ENCODE data around the gene ATP8B4.
"Not testable (repeated sequence)": the region's sequence is repeated elsewhere in the genome, so short reads cannot be mapped to it uniquely, and the experiment has no call there.

ATP8B4 gene

DNA sequence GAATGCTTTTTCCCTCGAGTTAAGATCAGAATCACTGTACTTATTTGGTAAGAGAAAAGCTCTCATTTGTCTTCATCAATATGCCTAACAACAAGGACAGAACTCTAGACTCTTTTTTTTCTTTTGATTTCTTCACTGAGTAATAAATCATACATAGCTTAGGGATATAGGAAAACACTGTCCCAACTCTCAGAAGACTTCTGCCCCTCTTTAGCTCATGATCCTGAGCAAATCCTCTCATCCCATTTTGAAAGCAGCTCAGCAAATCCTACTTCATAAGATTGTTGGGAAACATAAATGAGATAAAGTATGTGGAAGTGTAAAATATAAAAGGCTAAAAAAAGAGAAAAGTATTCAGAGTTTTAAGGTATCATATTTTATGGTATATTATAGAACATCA lies 141.7 kb downstream of the ATP8B4 start:
- TF ChIP-seq, protein P1, sequence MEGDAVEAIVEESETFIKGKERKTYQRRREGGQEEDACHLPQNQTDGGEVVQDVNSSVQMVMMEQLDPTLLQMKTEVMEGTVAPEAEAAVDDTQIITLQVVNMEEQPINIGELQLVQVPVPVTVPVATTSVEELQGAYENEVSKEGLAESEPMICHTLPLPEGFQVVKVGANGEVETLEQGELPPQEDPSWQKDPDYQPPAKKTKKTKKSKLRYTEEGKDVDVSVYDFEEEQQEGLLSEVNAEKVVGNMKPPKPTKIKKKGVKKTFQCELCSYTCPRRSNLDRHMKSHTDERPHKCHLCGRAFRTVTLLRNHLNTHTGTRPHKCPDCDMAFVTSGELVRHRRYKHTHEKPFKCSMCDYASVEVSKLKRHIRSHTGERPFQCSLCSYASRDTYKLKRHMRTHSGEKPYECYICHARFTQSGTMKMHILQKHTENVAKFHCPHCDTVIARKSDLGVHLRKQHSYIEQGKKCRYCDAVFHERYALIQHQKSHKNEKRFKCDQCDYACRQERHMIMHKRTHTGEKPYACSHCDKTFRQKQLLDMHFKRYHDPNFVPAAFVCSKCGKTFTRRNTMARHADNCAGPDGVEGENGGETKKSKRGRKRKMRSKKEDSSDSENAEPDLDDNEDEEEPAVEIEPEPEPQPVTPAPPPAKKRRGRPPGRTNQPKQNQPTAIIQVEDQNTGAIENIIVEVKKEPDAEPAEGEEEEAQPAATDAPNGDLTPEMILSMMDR (conservative IDR thresholded peaks at IDR 0.05; ENCODE audit: low read depth, low read length) = no peak
- H3K4me3 ChIP-seq (ENCODE audit: low read depth, low read length) = no peak overlapping the region
- DNase-seq (ENCODE audit: low read depth) = no peak

DNA sequence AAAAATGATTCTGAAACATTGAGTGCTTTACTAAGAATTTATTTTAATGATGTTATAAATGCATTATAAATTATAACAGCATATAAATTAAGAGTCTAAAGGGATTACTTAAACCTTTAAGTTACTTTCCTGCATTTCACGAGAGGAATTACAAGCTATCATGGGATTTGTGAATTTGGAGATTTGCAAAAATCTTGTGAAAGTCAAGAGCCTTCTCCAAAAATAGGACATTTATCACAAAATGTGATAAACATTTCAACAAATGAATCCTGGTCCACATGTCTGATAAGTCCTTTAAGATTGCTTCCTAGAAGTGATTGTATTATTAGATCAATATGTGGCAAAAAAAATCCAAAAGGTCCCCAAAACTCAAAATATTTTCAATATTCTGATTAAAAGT lies 154.5 kb downstream of the ATP8B4 start:
- DNase-seq (ENCODE audit: low read depth) = no peak
- no peak overlapping the region for H3K4me3 ChIP-seq (ENCODE audit: low read depth, low read length)
- TF ChIP-seq, protein P1 (conservative IDR thresholded peaks at IDR 0.05; ENCODE audit: low read depth, low read length) = no peak

DNA sequence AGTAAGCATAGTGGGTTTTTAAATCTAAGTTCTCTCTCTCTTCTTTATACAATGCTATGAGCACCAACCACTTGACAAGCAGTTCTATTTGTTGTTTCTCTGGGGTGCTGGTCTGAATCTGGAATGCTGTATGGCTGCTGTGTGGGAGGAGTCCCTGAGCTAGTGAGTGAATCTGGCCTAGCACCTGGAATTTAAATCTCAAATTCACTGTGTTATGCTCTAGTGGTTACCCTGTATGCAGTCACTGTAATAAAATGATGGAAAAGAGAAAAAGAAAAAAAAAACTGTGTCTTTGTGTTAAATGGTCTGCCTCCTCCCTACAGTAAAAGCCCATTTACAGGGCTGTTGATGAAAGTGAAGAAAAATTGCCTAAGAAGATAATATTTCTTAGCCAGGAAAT lies 155.0 kb downstream of the ATP8B4 start:
- no peak for DNase-seq (ENCODE audit: low read depth)
- TF ChIP-seq, protein P1 (conservative IDR thresholded peaks at IDR 0.05; ENCODE audit: low read depth, low read length) = no peak
- no peak overlapping the region for H3K4me3 ChIP-seq (ENCODE audit: low read depth, low read length)

DNA sequence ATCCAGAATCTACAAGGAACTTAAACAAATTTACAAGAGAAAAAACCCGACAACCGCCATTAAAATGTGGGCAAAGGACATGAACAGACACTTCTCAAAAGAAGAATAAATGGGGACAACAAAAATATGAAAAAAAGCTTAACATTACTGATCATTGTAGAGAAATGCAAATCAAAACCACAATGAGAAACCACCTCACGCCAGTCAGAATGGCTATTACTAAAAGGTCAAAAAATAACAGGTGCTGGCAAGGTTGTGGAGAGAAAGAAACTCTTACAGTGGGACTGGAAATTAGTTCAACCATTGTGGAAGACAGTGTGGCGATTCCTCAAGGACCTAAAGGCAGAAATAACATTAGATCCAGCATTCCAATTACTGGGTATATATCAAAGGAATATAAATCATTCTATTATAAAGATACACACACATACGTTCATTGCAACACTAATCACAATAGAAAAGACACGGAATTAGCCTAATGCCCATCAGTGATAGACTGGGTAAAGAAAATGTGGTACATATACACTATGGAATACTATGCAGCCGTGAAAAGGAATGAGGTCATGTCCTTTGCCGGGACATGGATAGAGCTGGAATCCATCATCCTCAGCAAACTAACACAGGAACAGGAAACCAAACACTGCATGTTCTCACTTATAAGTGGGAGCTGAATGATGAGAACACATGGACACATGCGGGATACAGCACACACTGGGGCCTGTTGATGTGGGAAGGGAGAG lies 155.8 kb downstream of the ATP8B4 start:
- not testable (repeated sequence) for DNase-seq (ENCODE audit: low read depth); H3K4me3 ChIP-seq (ENCODE audit: low read depth, low read length)

DNA sequence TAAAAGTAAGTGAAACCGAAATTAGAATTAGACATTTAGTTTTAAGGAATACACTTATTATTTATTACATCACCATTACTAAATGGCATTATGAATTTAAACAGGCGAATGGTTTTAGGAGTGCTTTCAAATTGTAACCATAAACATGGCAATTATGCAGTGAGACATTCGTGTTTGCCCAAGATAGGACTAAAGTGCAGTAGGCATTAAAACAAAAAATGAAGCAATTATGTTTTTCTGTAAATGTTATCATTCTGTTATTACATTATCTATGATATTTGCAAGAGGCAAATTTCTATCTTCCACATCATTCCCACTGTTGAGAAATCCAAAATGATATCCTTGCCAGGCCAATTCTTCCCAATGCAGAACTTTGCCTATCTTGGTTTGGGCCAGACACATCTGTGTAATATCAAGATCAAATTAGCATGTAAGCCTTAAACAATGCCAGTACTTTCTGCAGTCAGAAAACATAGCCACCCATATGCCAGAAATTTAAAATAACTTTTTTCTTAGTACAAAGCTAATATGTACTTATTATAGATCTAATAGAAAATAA lies 156.9 kb downstream of the ATP8B4 start:
- TF ChIP-seq, protein P1 (conservative IDR thresholded peaks at IDR 0.05; ENCODE audit: low read depth, low read length) = no peak
- no peak overlapping the region for H3K4me3 ChIP-seq (ENCODE audit: low read depth, low read length)
- no peak for DNase-seq (ENCODE audit: low read depth)

DNA sequence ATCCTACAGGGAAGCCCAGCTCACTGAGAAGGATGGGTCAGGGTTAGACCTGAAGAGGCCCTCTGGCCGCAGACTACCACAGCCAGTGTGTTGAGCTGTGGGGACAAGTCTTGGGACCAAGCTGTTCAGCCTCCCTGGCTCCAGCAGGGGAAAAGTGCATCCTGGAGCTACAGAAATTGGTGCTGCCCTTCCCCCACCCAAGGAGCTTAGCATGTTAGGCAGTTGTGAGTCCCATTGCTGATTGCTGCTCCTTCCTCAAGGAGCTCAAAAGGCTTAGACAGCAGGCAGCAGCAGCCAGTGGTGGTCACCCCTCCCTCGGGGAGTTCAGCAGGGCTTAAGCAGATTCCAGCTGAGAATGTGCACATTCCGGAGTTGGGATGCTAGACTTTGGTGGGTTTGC lies 165.6 kb downstream of the ATP8B4 start:
- DNase-seq (ENCODE audit: low read depth) = no peak
- H3K4me3 ChIP-seq (ENCODE audit: low read depth, low read length) = no peak overlapping the region
- TF ChIP-seq, protein P1 (conservative IDR thresholded peaks at IDR 0.05; ENCODE audit: low read depth, low read length) = no peak

DNA sequence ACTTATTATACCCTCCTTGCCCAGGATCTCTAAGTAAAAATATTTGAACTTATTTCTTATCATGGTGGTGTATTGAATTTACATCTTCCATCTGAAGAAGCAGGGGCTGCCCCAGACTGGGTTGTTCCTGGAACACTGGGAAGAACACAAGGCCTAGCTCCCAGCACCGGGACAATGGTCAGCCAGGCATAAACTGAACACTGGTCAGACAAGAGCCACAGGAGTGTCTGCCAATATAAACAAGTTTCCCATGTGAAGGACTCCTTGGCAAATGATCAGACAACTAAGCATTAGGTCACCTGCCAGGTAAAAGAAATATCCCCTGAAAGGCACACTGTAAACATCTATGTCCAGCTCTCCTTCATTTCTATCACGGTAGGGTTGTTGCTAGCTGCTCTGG lies 172.4 kb downstream of the ATP8B4 start:
- DNase-seq (ENCODE audit: low read depth) = no peak
- H3K4me3 ChIP-seq (ENCODE audit: low read depth, low read length) = no peak overlapping the region
- TF ChIP-seq, protein P1 (conservative IDR thresholded peaks at IDR 0.05; ENCODE audit: low read depth, low read length) = no peak

All from choroid plexus epithelial cell (primary cell).